HepG2 (cell line): ENCODE results near the gene TEK. TPM values are rescaled to one million over a fixed set of nuclear protein-coding genes. Genes with fewer than 3 reads are reported as not detected.

ENCODE experiments used
- ATAC-seq: fragments of 200-7000 bp; cut with Tn5 transposase; 3 replicates; pipeline ENCODE4 v1.9.1; 2020; ENCODE audit warnings: mild to moderate bottlenecking, moderate library complexity
- BruUV-seq: library from RNA; stranded (reverse); fragments of 400-500 nt; replicated peaks from 2 replicates; lab custom pipeline; 2021; lab: Mats Ljungman, UMichigan
- CTCF ChIA-PET: fragments of 300-600 bp; formaldehyde crosslinking; extraction: SDS; loops from one replicate; lab custom pipeline; 2021; ENCODE audit warnings: low total read pairs, inconsistent platforms, low intra/inter-chr PET ratio; lab: Yijun Ruan, JAX
- POLR2A ChIA-PET: fragments of 350-600 bp; sonication (Branson Sonifier 250); formaldehyde crosslinking; loops from one replicate; lab custom pipeline; 2020; ENCODE audit warnings: antibody characterized with exemption, inconsistent platforms; lab: Yijun Ruan, JAX
- DNase-seq: peaks from one replicate; pipeline ENCODE4 v3.0.0-alpha.2; 2015; ENCODE audit warnings: low spot score
- FAIRE-seq: peaks from 3 replicates; lab custom pipeline; 2011; peaks lifted over from hg19 to GRCh38; lab: Jason Lieb, UNC
- H2AFZ ChIP-seq: one replicate; pipeline ENCODE4 v1.6.1; 2011; ENCODE audit warnings: low read length, inconsistent platforms
- H3K27ac ChIP-seq: fragments of 300-600 bp; 3 replicates; pipeline ENCODE4 v1.8.0; 2011; ENCODE audit warnings: mixed run types, mild to moderate bottlenecking, mixed read lengths, low read length, inconsistent platforms; ENCODE audit not compliant: insufficient read depth; ENCODE audit errors: extremely low read length
- H3K27me3 ChIP-seq, 2 experiments: fragments of 200-600 bp in 1 of 2; 2 replicates in 1 of 2; 3 replicates in 1 of 2; pipeline versions ENCODE4 v1.6.0 to v1.8.0; 2011; ENCODE audit warnings: low read length in 2 of 2, mild to moderate bottlenecking in 2 of 2, moderate library complexity in 2 of 2, inconsistent platforms in 1 of 2; ENCODE audit not compliant: insufficient read depth in 2 of 2, control insufficient read depth in 1 of 2
- H3K36me3 ChIP-seq, 2 experiments: fragments of 200-600 bp in 1 of 2; replicated peaks in 1 of 2; 2 replicates in 1 of 2; 3 replicates in 1 of 2; pipeline versions ENCODE4 v1.5.1 to v1.8.0; 2011; ENCODE audit warnings: low read length in 2 of 2, inconsistent platforms in 1 of 2; ENCODE audit not compliant: insufficient read depth in 2 of 2, control insufficient read depth in 1 of 2
- H3K4me1 ChIP-seq: 2 replicates; pipeline ENCODE4 v1.5.1; 2012; ENCODE audit warnings: low read length, inconsistent platforms; ENCODE audit not compliant: insufficient read depth
- H3K4me2 ChIP-seq: 2 replicates; pipeline ENCODE4 v1.6.0; 2011; ENCODE audit warnings: low read depth, low read length, inconsistent platforms
- H3K4me3 ChIP-seq, 3 experiments: fragments of 200-600 bp in 1 of 3; sonication (generic), shearing (Covaris generic) in 1 of 3; replicated peaks in 1 of 3; 2 replicates each; pipeline ENCODE4 v1.5.1; 2011 to 2016; ENCODE audit warnings: low read length in 3 of 3, inconsistent platforms in 2 of 3, low read depth in 2 of 3, mild to moderate bottlenecking in 2 of 3, control low read depth in 1 of 3, mixed read lengths in 1 of 3; ENCODE audit not compliant: insufficient read depth in 1 of 3
- H3K79me2 ChIP-seq: one replicate; pipeline ENCODE4 v1.6.1; 2011; ENCODE audit warnings: low read length, inconsistent platforms; ENCODE audit not compliant: insufficient read depth
- H3K9ac ChIP-seq: 2 replicates; pipeline ENCODE4 v1.6.0; 2011; ENCODE audit warnings: mild to moderate bottlenecking, low read depth, low read length, inconsistent platforms; ENCODE audit not compliant: insufficient read depth
- H3K9me3 ChIP-seq: 2 replicates; pipeline ENCODE4 v1.5.1; 2012; ENCODE audit warnings: mild to moderate bottlenecking, low read length
- H4K20me1 ChIP-seq: 2 replicates; pipeline ENCODE4 v1.6.0; 2011; ENCODE audit warnings: inconsistent platforms, mild to moderate bottlenecking, low read length, moderate library complexity; ENCODE audit not compliant: insufficient read depth
- ELF3 ChIP-seq: IDR thresholded peaks from 2 replicates; pipeline ENCODE4 v1.6.1; 2016; ENCODE audit warnings: missing genetic modification reagents, missing compliant biosample characterization
- HMG20B ChIP-seq: conservative IDR thresholded peaks from 2 replicates; pipeline ENCODE4 v1.6.1; 2016; ENCODE audit warnings: missing genetic modification reagents, missing compliant biosample characterization
- NFYB ChIP-seq: sonication (generic); formaldehyde crosslinking; IDR thresholded peaks from 2 replicates; pipeline ENCODE4 v1.4.0; 2020; ENCODE audit warnings: missing genetic modification reagents
- NONO ChIP-seq, 2 experiments: fragments of 450-650 bp in 1 of 2; sonication (generic) in 1 of 2; formaldehyde crosslinking in 1 of 2; IDR thresholded peaks in 1 of 2; conservative IDR thresholded peaks in 1 of 2; 2 replicates each; pipeline versions ENCODE4 v1.6.1 to v1.8.0; 2017 to 2022; ENCODE audit warnings: mild to moderate bottlenecking in 1 of 2, missing genetic modification reagents in 1 of 2, moderate library complexity in 1 of 2
- PCBP1 ChIP-seq: fragments of 200-400 bp; formaldehyde crosslinking; IDR thresholded peaks from 2 replicates; pipeline ENCODE4 v1.6.1; 2017; ENCODE audit warnings: mild to moderate bottlenecking, low read depth, low read length, borderline replicate concordance
- TFAP4 ChIP-seq: sonication (generic); IDR thresholded peaks from 2 replicates; pipeline ENCODE4 v1.6.1; 2016; ENCODE audit warnings: low read depth, borderline replicate concordance
- ZBTB20 ChIP-seq: sonication (generic); formaldehyde crosslinking; IDR thresholded peaks from 2 replicates; pipeline ENCODE4 v1.8.1; 2023; ENCODE audit warnings: missing genetic modification reagents, low read depth, mild to moderate bottlenecking, borderline replicate concordance
- ZNF121 ChIP-seq: sonication (generic); formaldehyde crosslinking; IDR thresholded peaks from 2 replicates; pipeline ENCODE4 v1.5.0; 2020; ENCODE audit warnings: mild to moderate bottlenecking, missing genetic modification reagents
- ZNF253 ChIP-seq: sonication (generic); formaldehyde crosslinking; IDR thresholded peaks from 2 replicates; pipeline ENCODE4 v1.8.0; 2022; ENCODE audit warnings: mild to moderate bottlenecking, missing genetic modification reagents, borderline replicate concordance
- ZNF773 ChIP-seq: sonication (generic); formaldehyde crosslinking; IDR thresholded peaks from 2 replicates; pipeline ENCODE4 v1.4.0; 2020; ENCODE audit warnings: missing genetic modification reagents, borderline replicate concordance
- ZNF781 ChIP-seq: sonication (generic); formaldehyde crosslinking; IDR thresholded peaks from 2 replicates; pipeline ENCODE4 v1.5.1; 2020; ENCODE audit warnings: borderline replicate concordance, mild to moderate bottlenecking, missing genetic modification reagents; ENCODE audit errors: not compliant biosample characterization
- ZNF800 ChIP-seq: sonication (generic); formaldehyde crosslinking; IDR thresholded peaks from 2 replicates; pipeline ENCODE4 v1.4.0; 2020; ENCODE audit warnings: missing genetic modification reagents
- WGBS: methylation state at CpG from one replicate; pipeline ENCODE4 v1.1.6; 2017; ENCODE audit warnings: low lambda C conversion rate; 5-methylcytosine and 5-hydroxymethylcytosine counted together
- in situ Hi-C: cut with HindIII; loops from 2 replicates; pipeline ENCODE4 v1.10.0; 2017; ENCODE audit warnings: low pct_unique_long_range_greater_than_20kb; ENCODE audit not compliant: extremely low pct_ligation_motif_present
- intact Hi-C: fragments of 100-400 bp; cut with micrococcal nuclease; formaldehyde crosslinking; loops from one replicate; pipeline ENCODE4 v1.10.0; 2022; ENCODE audit not compliant: unreplicated experiment
- polyA plus RNA-seq, 8 experiments: library from polyadenylated mRNA; depleted of rRNA in 3 of 8; stranded (reverse) in 7 of 8; unstranded in 1 of 8; fragments of >200 nt; fragmentation: Illumina TruSeq in 4 of 8; extraction: Trizol in 4 of 8; gene quantifications; 2 replicates each; pipeline versions ENCODE4 v1.2.1 to v1.2.3, GENCODE V29; 2011 to 2016; ENCODE audit warnings: low read depth in 4 of 8, missing spikeins in 1 of 8, mixed read lengths in 1 of 8; ENCODE audit not compliant: insufficient read depth in 1 of 8
- total RNA-seq, 5 experiments: library from RNA; depleted of rRNA; stranded (reverse); fragments of >200 nt; fragmentation: Illumina TruSeq; extraction: Trizol; gene quantifications; 2 replicates each; pipeline ENCODE4 v1.2.3, GENCODE V29; 2016; ENCODE audit warnings: low read depth in 1 of 5

Gene TEK
- total and polyA plus RNA-seq, 2 of the 13 experiments (the other 11 are each of a cell fraction or from before 2014, with no cell fraction given) = not detected

- no peaks in the 10 kb centered on the region for H3K27me3 ChIP-seq
- TF ChIP-seq PCBP1 = no peak
- no peak for TF ChIP-seq NFYB
- TF ChIP-seq NONO (IDR thresholded peaks at IDR 0.05) = no peak
- TF ChIP-seq NONO (CRISPR knock-in tag; conservative IDR thresholded peaks at IDR 0.05) = no peak
- no peak for TF ChIP-seq ELF3 (CRISPR knock-in tag)
- TF ChIP-seq ZBTB20 (CRISPR knock-in tag) = no peak
- no peak for TF ChIP-seq ZNF781 (CRISPR knock-in tag)
- no peak for TF ChIP-seq ZNF121 (CRISPR knock-in tag)
- TF ChIP-seq ZNF773 = no peak
- no peak for TF ChIP-seq HMG20B (CRISPR knock-in tag)
- TF ChIP-seq TFAP4 = no peak
- TF ChIP-seq ZNF800 (CRISPR knock-in tag) = no peak
- no peak for TF ChIP-seq ZNF253
- no TSS peak for BruUV-seq
- H3K79me2 ChIP-seq = no peaks in the 10 kb centered on the region
- H4K20me1 ChIP-seq = no peaks in the 10 kb centered on the region
- 97% methylated on average over 1 of the region's 1 CpG for WGBS
- ATAC-seq (no peak), DNase-seq (no peak), FAIRE-seq (no peak)
- no peaks in the 10 kb centered on the region for H3K36me3 ChIP-seq
- H3K9ac ChIP-seq = no peak overlapping the region
- ChIA-PET POLR2A (no interaction called here), CTCF (no interaction called here)
- H3K4me1 ChIP-seq = no peaks in the 10 kb centered on the region
- intact Hi-C loops = no loop called here
- no peaks in the 10 kb centered on the region for H3K9me3 ChIP-seq
- H2AFZ ChIP-seq = no peak overlapping the region
- H3K4me2 ChIP-seq = no peak overlapping the region
- no peak overlapping the region for H3K4me3 ChIP-seq
- in situ Hi-C loops = no loop called here
- no peak overlapping the region for H3K27ac ChIP-seq
Measured at GRCh38 chr9:27078685-27079084, 30.3 kb upstream of the TEK start.
